GM18861 (cell line): Measurements from ENCODE around the gene NUMA1.

Source experiments
- ATAC-seq: cut with Tn5 transposase; IDR thresholded peaks from one replicate; pipeline ENCODE4 v1.9.1; 2021; ENCODE audit not compliant: unreplicated experiment

The NUMA1 gene

DNA sequence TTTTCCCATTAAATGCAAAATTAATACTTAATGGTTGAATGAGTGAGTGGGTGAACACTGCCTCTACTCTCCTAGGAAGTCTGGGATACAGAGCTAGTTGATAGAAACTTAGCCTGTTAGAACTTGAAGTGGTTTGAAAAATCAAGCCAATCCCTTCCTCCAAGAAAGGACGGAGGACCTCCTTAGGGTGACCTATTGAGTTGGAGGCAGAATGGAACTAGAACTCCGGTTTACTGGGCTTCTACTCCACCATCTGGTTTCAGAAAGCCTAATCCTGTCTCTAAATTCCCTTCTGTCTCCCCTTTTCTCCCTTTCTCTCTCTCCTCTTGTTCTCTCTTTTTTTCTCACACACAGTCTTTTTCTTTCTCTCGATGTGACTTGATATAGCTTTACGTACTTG lies 101.2 kb downstream of the NUMA1 start:
- no peak for ATAC-seq

- no peak for ATAC-seq
Measured at GRCh38 chr11:71977743-71978418, 102.5 kb downstream of the NUMA1 start.

DNA sequence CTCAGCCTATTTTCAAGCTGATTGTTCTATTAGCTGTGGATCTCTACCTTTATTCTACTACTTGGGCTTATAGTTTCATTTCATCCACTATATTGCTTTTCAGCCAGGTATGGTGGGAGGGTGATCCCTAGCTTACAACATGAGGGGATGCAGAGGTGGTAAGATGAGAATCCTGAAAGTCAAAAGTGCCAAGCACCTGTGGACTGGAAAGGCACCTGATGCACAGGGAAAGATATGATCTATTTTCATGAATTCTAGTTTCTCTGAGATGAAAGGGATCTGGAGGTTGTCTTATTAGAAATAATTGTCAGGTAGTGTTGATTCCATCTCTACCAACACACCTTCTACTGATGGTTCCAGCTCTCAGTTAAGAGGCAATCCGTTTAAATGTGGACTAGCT lies 103.3 kb downstream of the NUMA1 start:
- no peak for ATAC-seq

DNA sequence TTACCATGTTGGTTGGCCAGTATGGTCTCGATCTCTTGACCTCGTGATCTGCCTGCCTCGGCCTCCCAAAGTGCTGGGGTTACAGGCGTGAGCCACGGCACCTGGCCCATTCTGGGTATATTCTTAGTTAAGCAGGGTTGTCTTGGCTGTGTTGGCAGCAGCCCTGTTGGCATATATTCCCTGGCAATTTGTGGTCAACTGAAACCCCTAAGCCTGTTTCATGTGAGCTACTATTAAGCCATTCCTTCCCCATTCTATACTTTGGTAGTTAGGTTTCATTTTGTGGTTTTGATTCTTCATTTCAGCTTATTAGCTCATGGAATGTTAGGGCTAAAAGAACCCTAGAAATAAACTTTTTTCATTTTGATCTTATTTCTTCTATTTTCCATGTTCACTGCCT lies 103.8 kb downstream of the NUMA1 start:
- ATAC-seq: no peak

GRCh38 chr11:71971680-71972079 lies 108.7 kb downstream of the NUMA1 start:
- no peak for ATAC-seq

DNA sequence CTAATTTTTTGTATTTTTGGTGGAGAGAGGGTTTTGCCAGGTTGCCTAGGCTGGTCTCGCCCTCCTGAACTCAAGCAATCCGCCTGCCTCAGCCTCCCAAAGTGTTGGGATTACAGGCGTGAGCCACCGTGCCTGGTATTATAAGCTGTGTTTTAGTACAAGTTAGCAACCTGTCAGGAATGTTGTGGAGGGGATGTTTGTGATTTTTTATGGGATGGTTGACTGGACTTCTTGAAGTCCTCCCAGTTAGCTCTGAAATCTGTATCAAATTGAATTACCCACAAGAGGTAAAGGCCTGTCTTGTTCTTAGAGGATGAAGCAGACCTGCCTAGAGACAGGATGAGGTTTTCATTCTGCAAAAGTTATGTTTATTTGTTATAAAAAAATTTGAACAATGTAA lies 115.7 kb downstream of the NUMA1 start:
- ATAC-seq: no peak

- no peak for ATAC-seq
Measured at GRCh38 chr11:71963468-71963867, 116.9 kb downstream of the NUMA1 start.

GRCh38 chr11:71962428-71963038 lies 117.8 kb downstream of the NUMA1 start:
- ATAC-seq: peak; percentile 75

GRCh38 chr11:71955898-71956456 lies 124.4 kb downstream of the NUMA1 start:
- no peak for ATAC-seq
